K562 (cell line): ENCODE data around the gene TRIM3. TPM values are rescaled to one million over a fixed set of nuclear protein-coding genes. Genes with fewer than 3 reads are reported as not detected.

ENCODE experiments used
- ATF7 ChIP-seq: fragments of 450-650 bp; IDR thresholded peaks from 2 replicates; pipeline ENCODE4 v1.7.1; 2014; ENCODE audit warnings: mild to moderate bottlenecking, moderate library complexity
- BACH1 ChIP-seq: fragments of 200-800 bp; sonication (Bioruptor generic); IDR thresholded peaks from 2 replicates; pipeline ENCODE4 v1.6.1; 2016; ENCODE audit warnings: missing genetic modification characterization, missing compliant biosample characterization
- CTCFL ChIP-seq: IDR thresholded peaks from 2 replicates; pipeline ENCODE4 v1.6.1; 2011; ENCODE audit warnings: borderline replicate concordance, low read depth, mild to moderate bottlenecking, moderate library complexity, low read length; ENCODE audit not compliant: insufficient read depth, poor library complexity, severe bottlenecking
- HDAC6 ChIP-seq: IDR thresholded peaks from 2 replicates; pipeline ENCODE4 v1.6.1; 2012; ENCODE audit warnings: low read depth, mild to moderate bottlenecking, control low read depth, inconsistent platforms, low read length, moderate library complexity
- ID3 ChIP-seq, 2 experiments: fragments of 250-450 bp in 1 of 2; fragments of 450-650 bp in 1 of 2; sonication (Bioruptor Pico) in 1 of 2; IDR thresholded peaks; 2 replicates each; pipeline versions ENCODE4 v1.6.1 to v1.8.0; 2016 to 2021; ENCODE audit warnings: mild to moderate bottlenecking in 2 of 2, moderate library complexity in 2 of 2, missing compliant biosample characterization in 1 of 2, missing genetic modification characterization in 1 of 2
- MAZ ChIP-seq, 2 experiments: fragments of 450-650 bp in 1 of 2; sonication (generic) in 1 of 2; formaldehyde crosslinking; IDR thresholded peaks in 1 of 2; conservative IDR thresholded peaks in 1 of 2; 2 replicates each; pipeline versions ENCODE4 v1.4.0 to v1.5.0; 2020; ENCODE audit warnings: mild to moderate bottlenecking in 1 of 2, missing genetic modification reagents in 1 of 2
- NR3C1 ChIP-seq: sonication (generic); formaldehyde crosslinking; IDR thresholded peaks from 2 replicates; pipeline ENCODE4 v1.8.1; 2022; ENCODE audit warnings: missing genetic modification reagents
- NUFIP1 ChIP-seq: fragments of 450-650 bp; IDR thresholded peaks from 2 replicates; pipeline ENCODE4 v1.6.1; 2018; ENCODE audit not compliant: partially characterized antibody
- SRSF1 ChIP-seq: fragments of 200-400 bp; formaldehyde crosslinking; IDR thresholded peaks from 2 replicates; pipeline ENCODE4 v1.6.1; 2017; ENCODE audit warnings: mild to moderate bottlenecking, low read depth, low read length, moderate library complexity
- STAG1 ChIP-seq: sonication (generic); formaldehyde crosslinking; IDR thresholded peaks from 2 replicates; pipeline ENCODE4 v1.5.0; 2020; ENCODE audit warnings: missing genetic modification reagents, borderline replicate concordance
- TCF3 ChIP-seq: sonication (generic); formaldehyde crosslinking; IDR thresholded peaks from 2 replicates; pipeline ENCODE4 v1.4.0; 2020; ENCODE audit warnings: mild to moderate bottlenecking, missing genetic modification reagents
- TRIM28 ChIP-seq: fragments of 450-650 bp; IDR thresholded peaks from 2 replicates; pipeline ENCODE4 v1.6.1; 2017
- ZBTB11 ChIP-seq, 3 experiments: fragments of 200-800 bp in 1 of 3; fragments of 250-450 bp in 1 of 3; fragments of 450-650 bp in 1 of 3; sonication (Bioruptor Pico) in 1 of 3; sonication (Bioruptor generic) in 1 of 3; formaldehyde crosslinking in 1 of 3; IDR thresholded peaks; 2 replicates each; pipeline versions ENCODE4 v1.6.1 to v1.8.0; 2016 to 2022; ENCODE audit warnings: mild to moderate bottlenecking in 2 of 3, missing genetic modification characterization in 2 of 3, missing compliant biosample characterization in 1 of 3, moderate library complexity in 1 of 3
- ZBTB17 ChIP-seq: fragments of 450-650 bp; formaldehyde crosslinking; IDR thresholded peaks from 2 replicates; pipeline ENCODE4 v1.4.0; 2020; ENCODE audit warnings: mild to moderate bottlenecking
- ZFP36 ChIP-seq: fragments of 150-350 bp; IDR thresholded peaks from 2 replicates; pipeline ENCODE4 v1.6.1; 2018; ENCODE audit warnings: low read length, low read depth; ENCODE audit not compliant: partially characterized antibody
- ZNF197 ChIP-seq: fragments of 200-800 bp; sonication (Bioruptor generic); IDR thresholded peaks from 2 replicates; pipeline ENCODE4 v1.6.1; 2016; ENCODE audit warnings: low read depth, missing genetic modification characterization, missing compliant biosample characterization
- ZNF253 ChIP-seq: fragments of 250-450 bp; sonication (Bioruptor Pico); conservative IDR thresholded peaks from 2 replicates; pipeline ENCODE4 v1.6.1; 2021; ENCODE audit warnings: mild to moderate bottlenecking
- ZNF589 ChIP-seq: fragments of 200-800 bp; sonication (Bioruptor generic); IDR thresholded peaks from 2 replicates; pipeline ENCODE4 v1.6.1; 2016; ENCODE audit warnings: low read depth, missing genetic modification characterization, missing compliant biosample characterization
- polyA plus RNA-seq, 8 experiments: library from polyadenylated mRNA; depleted of rRNA in 4 of 8; stranded (reverse) in 5 of 8; unstranded in 3 of 8; fragments of >200 nt; fragmentation: Nextera tagmentation in 2 of 8; fragmentation: Illumina TruSeq in 1 of 8; extraction: Ambion mirVana in 2 of 8; extraction: Trizol in 1 of 8; gene quantifications; 2 replicates each; pipeline versions ENCODE4 v1.2.1 to v1.2.3, GENCODE V29; 2011 to 2014; ENCODE audit warnings: inconsistent platforms in 1 of 8, missing spikeins in 1 of 8
- total RNA-seq, 7 experiments: library from RNA; depleted of rRNA in 6 of 7; stranded (reverse); fragments of >200 nt in 6 of 7; fragmentation: Illumina TruSeq in 2 of 7; extraction: Trizol in 2 of 7; gene quantifications; 2 replicates each; pipeline versions ENCODE4 v1.2.1 to v1.2.3, GENCODE V29; 2011 to 2021; ENCODE audit warnings: low replicate concordance in 1 of 7

TRIM3 gene
- total and polyA plus RNA-seq, 9 of the 15 experiments (the other 6 are each of a cell fraction or from before 2014, with no cell fraction given), result 0.45 to 9.2 (median 4.7) TPM

- peak; percentile 54 to 85 for TF ChIP-seq MAZ (CRISPR knock-in tag; conservative IDR thresholded peaks at IDR 0.05 in 1 of 2, IDR thresholded peaks at IDR 0.05 in 1 of 2)
- no peak for TF ChIP-seq CTCFL
- peak; percentile 43 for TF ChIP-seq ATF7
- 0 out of 2 replicates have a peak, but pooled peaks have one; percentile 32 for TF ChIP-seq STAG1 (CRISPR knock-in tag)
- TF ChIP-seq NUFIP1, result no peak
- no peak for TF ChIP-seq ZNF253
- TF ChIP-seq SRSF1, result no peak
- TF ChIP-seq TCF3 (CRISPR knock-in tag), result no peak
- peak; percentile 46; the same call in 1 of the 2 replicates for TF ChIP-seq ZBTB17 (CRISPR knock-in tag)
- TF ChIP-seq NR3C1 (CRISPR knock-in tag), result no peak
- peak; percentile 45; the same call in 1 of the 2 replicates for TF ChIP-seq ZNF197 (CRISPR knock-in tag)
- no peak for TF ChIP-seq TRIM28
- no peak for TF ChIP-seq HDAC6
- peak; percentile 50; the same call in 1 of the 2 replicates for TF ChIP-seq BACH1 (tag)
- TF ChIP-seq ZNF589, result peak; percentile 88
- TF ChIP-seq ZBTB11 (CRISPR knock-in tag; IDR thresholded peaks at IDR 0.05), result peak in 1 of 3 experiments; percentile 78; a peak in 2 of 6 replicates
- TF ChIP-seq ZFP36, result no peak
- no peak for TF ChIP-seq ID3 (CRISPR knock-in tag; IDR thresholded peaks at IDR 0.05)
- TF ChIP-seq ID3 (tag; IDR thresholded peaks at IDR 0.05), result peak; percentile 67; the same call in 1 of the 2 replicates
Observed at GRCh38 chr11:6419009-6419631, 54.6 kb downstream of the TRIM3 start, which contains the start of gene APBB1 (continued).
